NCI-H526 treated with DMSO at 0.1 percent for 48 hours (cell line): ENCODE data around the gene CCR8.

ENCODE experiments used
- DNase-seq: peaks from one replicate; lab custom pipeline; 2025; lab: John Stamatoyannopoulos, UW

CCR8 gene

GRCh38 chr3:39329493-39329892 lies at the start of gene CCR8:
Gene CCR8, plus strand, starts transcription at chr3:39329709. Its CDS starts 2,623 bp downstream, at chr3:39332332.
- DNase-seq: no peak

GRCh38 chr3:39279745-39280517 lies 49.6 kb upstream of the CCR8 start, which contains the start of gene CX3CR1:
Gene CX3CR1, minus strand, starts transcription at chr3:39280036. Its CDS starts 13,527 bp downstream, at chr3:39266509.
- DNase-seq: no peak

DNA sequence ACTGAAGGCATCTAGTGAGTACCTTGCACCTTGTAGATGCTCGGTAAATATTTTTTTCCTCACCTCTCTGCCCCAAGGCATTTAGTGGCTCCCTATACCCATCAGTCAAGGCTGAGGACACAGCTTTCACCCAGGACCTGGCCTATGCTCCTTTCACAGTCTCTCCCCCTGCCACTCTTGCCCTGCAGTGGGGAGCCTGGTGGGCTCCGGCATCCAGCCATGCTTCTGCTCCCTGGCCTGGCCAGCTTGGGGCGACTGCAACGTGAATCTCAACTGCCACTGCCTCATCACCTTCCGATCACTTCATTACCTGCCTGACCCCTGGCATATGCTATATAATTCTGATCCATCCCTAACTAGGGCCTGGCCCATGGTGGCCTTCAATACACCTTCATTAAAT lies 48.9 kb upstream of the CCR8 start:
- DNase-seq: no peak

DNA sequence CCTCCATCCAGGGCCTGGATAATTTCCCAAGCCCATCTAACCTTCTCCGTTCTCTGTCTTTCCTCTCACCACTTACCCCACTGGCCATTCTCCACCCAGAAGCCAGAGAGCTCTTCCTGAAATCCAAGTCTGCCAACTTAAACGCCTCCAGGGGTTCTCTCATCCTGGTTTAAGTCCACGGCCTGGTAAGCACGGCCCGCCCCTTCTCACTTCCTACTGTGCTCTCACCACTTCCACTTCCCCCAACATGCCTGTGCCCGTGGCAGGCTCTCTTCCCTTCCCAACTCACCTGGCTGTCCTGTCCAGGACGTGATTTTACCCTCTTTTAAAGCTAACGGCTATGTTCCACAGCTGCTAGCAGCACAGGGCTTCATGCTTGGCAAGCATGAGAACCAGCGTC lies 48.0 kb upstream of the CCR8 start:
- no peak for DNase-seq

DNA sequence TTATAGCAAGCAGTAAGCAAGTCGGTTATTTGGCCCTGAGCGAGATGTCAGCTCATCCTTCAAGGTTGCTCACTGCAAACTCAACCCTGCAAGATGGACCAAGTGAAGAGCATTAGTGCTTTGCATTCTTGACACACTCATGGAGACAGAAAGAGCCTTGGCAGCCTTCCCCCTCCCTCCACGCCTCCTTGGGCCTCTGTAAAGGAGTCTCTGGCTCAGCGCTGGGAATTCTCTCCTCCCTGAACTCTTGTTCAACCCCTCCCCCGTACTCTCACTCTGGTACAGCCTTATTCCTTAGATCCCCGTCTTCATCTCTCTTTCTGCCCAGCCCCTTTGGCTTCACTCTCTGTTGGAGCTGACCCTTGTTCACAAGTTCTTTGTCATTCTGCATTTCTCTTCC lies 47.5 kb upstream of the CCR8 start:
- DNase-seq: no peak

GRCh38 chr3:39284457-39284881 lies 45.0 kb upstream of the CCR8 start:
- no peak for DNase-seq

DNA sequence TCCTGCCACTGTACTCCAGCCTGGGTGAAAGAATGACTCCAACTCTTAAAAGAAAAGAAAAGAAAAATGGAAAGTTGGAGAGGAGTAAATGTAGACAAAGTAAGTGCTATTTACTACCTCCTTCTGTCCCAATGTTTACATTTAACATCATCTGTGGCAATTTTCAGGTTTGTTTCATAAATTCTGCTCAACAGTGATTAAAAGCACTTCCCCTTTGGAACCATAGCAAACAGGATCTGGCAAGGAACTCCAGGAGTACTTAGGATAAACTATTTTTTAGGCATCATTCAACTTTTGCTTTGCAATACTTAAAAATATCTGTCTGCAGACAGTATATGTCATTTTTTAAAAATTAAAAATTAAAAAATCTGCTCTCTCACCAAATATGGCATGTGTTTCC lies 44.2 kb upstream of the CCR8 start:
- no peak for DNase-seq

- DNase-seq: no peak
These were observed 42.7 kb upstream of the CCR8 start for GRCh38 chr3:39286771-39287170.

- no peak for DNase-seq
These were observed 42.0 kb upstream of the CCR8 start for GRCh38 chr3:39287216-39288164.

DNA sequence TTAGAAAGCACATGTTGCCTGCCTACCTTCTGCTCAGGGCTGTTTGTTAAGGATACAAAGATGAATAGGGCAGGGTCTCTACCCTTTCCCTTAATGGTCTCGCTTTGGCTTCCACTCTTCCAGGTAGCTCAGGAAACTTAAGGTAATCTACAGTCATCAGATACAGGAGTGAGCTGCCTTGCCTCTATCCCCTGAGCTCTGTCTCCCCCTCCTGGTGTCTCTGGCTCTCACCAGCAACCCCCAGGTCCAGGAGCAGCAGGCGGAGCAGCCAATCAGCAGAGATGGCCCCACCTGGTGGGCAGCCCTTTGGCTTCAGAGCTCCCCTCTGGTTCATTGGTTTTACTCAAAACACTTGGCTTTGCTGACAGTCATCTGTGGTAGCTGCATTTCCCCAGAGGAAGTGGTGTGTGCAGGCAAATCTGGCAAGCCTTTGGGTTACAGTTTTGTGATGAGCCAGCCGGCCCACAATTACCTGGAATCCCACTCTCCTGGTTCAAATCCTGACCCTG lies 41.2 kb upstream of the CCR8 start:
- peak; percentile 75 for DNase-seq

DNA sequence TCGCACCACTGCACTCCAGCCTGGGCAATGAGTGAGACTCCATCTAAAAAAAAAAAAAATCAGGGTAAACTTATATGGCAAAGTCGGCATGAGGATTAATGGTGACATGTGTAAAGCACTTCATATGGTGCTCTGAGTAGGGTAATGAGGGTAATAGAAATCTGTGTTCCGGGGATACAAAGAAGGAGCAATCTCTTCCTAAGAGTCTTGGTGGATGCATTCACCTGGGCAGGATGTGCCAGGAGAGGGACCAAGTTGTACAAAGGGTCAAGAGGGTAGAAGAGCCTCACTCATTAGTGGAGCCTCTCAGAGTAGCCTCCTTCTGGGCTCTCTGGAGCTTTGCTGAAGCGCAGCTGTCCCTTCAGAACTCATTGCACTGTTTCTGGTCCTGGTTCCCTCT lies 40.4 kb upstream of the CCR8 start:
- no peak for DNase-seq

GRCh38 chr3:39290255-39290654 lies 39.3 kb upstream of the CCR8 start:
- no peak for DNase-seq

DNA sequence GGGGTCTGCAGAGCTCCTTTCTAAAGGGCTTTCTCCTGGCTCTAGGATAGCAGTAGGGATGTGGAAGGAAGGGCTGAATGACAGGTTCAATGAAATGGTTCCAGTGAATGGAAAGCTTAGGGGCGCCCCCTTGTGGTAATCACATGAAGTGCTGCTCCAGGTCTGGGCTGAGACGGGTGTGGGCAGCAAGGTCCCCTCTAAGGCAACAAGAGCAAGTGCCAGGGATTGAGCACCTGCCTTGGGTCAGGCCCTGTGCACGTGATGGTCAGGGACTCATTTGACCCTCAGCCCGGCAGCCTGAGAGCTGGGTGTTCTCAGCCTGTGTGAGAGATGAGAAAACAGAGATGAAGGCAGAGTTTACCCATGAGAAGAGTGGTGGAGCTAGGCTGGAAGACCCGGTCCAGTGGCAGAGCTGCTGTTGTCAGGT lies 37.6 kb upstream of the CCR8 start:
- DNase-seq: peak; percentile 9

DNA sequence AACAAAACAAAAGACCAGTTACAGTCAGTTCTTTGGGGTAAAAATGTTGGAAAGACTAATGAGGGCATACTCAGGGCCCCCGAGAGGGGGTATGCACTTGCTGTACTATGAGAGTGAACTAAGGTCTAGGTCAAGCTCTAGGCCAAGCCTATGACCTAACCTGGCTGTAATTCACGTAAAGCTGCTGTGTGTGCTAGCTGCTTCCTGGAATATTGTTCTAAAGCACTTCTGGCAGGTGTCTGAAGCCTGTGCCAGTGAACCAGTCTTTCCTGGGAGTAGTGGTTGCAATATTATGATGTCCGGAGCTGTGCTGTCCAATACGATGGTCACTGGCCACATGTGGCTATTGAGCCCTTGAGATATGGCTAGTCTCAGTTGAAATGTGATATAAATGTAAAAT lies 36.5 kb upstream of the CCR8 start:
- DNase-seq: no peak

- no peak for DNase-seq
These were observed 34.9 kb upstream of the CCR8 start for GRCh38 chr3:39294446-39295183.

- no peak for DNase-seq
These were observed 34.2 kb upstream of the CCR8 start for GRCh38 chr3:39295184-39295775.

DNA sequence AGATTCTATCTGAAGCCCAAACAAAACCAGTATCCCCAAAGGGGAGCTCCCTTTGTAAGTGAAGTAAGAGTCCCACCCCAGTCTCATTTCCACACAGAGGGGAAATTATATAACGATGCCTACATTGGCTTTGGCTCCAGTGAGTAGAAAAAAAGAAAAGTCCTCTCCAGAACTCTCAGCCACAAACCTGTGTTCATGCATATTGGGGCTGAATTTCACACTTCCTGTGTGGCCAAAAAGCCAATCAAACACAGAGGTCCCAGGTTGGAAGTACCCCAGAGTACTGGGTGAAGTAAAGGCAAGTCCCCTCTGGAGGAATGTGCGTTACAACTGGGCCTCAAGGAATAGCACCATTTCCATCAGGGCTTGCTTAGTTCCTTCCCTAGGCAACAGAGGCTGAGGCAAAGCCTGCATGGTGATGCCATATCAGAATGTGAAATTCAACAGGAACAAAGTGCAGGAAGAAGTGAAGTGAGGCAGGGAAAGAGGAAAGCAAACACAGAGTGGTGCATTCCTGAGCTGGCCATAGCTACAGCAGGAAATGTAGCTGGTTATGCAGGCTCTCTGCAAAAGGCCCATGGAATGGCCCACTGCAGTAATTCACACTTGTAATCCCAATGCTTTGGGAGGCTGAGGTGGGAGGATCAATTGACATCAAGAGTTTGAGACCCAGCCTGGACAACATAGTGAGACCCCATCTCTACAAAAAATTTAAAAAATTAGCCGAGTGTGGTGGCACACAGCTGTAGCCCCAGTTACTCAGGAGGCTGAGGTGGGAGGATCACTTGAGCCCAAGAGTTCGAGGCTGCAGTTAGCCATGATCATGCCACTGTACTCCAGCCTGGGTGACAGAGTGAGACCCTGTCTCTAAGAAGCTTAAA lies 33.1 kb upstream of the CCR8 start:
- DNase-seq: no peak

DNA sequence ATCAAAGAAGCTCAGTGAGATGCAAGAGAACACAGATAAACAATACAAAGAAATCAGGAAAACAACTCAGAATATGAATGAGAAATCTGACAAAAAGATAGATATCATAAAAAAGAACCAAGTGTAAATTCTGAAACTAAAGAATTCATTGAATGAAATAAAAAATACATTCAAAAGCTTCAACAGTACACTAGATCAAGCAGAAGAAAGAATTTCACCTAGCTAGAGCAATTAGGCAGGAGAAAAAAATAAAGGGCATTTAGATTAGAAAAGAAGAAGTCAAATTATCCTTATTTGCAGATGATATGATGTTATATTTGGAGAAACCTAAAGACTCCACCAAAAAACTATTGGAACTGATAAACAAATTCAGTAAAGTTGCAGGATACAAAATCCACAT lies 30.2 kb upstream of the CCR8 start:
- DNase-seq: no peak

DNA sequence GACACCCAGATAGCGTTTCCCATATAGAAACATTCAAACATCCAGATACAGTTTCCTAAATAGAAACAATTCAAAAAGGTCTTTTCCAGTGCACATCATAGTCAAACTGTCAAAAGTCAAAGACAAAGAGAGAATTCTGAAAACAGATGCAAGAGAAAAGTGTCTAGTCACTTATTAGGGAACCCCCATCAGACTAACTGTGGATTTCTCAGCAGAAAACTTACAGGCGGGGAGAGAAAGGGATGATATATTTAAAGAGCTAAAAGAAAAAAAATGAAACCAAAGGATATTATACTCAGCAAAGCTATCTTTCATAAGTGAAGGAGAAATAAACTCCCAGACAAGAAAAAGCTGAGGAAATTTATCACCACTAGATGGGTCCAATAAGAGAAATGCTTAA lies 27.3 kb upstream of the CCR8 start:
- DNase-seq: no peak

- DNase-seq: no peak
These were observed 16.2 kb upstream of the CCR8 start for GRCh38 chr3:39313289-39313688.

- DNase-seq: no peak
These were observed 14.1 kb upstream of the CCR8 start for GRCh38 chr3:39315420-39315819.
